Loucy (cell line): ENCODE results near the gene ELOF1.

Source experiments
- EZH2phosphoT487 ChIP-seq: fragments of 200-600 bp; IDR thresholded peaks from 2 replicates; pipeline ENCODE4 v1.6.1; 2018; ENCODE audit warnings: antibody characterized with exemption, mild to moderate bottlenecking, moderate library complexity, borderline replicate concordance
- TF ChIP-seq, protein P1 (sequence below): fragments of 200-600 bp; sonication (generic); conservative IDR thresholded peaks from 2 replicates; pipeline ENCODE4 v1.5.1; 2014; ENCODE audit warnings: mild to moderate bottlenecking, antibody characterized with exemption, low read length

DNA sequence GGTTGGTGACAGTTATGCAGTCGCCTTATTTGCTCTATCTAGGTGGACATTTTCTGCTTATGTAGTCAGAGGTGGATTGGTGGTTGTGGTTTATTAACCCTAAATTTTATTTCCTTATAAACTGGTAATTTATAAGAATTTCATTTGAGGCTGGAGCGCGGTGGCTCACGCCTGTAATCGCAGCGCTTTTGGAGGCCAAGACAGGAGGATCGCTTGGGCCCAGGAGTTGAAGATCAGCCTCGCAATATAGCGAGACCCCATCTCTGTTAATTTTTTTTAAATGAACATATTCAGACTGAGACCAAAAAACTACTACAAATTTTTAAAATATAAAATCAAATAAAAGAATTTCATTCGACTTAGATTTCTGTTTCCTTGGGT, 39.1 kb upstream of the ELOF1 start:
- TF ChIP-seq, protein P1, sequence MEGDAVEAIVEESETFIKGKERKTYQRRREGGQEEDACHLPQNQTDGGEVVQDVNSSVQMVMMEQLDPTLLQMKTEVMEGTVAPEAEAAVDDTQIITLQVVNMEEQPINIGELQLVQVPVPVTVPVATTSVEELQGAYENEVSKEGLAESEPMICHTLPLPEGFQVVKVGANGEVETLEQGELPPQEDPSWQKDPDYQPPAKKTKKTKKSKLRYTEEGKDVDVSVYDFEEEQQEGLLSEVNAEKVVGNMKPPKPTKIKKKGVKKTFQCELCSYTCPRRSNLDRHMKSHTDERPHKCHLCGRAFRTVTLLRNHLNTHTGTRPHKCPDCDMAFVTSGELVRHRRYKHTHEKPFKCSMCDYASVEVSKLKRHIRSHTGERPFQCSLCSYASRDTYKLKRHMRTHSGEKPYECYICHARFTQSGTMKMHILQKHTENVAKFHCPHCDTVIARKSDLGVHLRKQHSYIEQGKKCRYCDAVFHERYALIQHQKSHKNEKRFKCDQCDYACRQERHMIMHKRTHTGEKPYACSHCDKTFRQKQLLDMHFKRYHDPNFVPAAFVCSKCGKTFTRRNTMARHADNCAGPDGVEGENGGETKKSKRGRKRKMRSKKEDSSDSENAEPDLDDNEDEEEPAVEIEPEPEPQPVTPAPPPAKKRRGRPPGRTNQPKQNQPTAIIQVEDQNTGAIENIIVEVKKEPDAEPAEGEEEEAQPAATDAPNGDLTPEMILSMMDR = no peak
- no peak for TF ChIP-seq EZH2phosphoT487
